Stimulated activated CD8-positive, alpha-beta memory T cell treated with anti-CD3 and anti-CD28 coated beads, Interleukin-12 subunit alpha, Interleukin-12 subunit beta, amount 100 ng/mL, for 1 hour (primary cell): ENCODE measurements around the gene GNAS.
"Not testable (repeated sequence)": the region's sequence is repeated elsewhere in the genome, so short reads cannot be mapped to it uniquely, and the experiment has no call there.

Experiments
- DNase-seq: peaks from one replicate; pipeline ENCODE4 v3.0.0-alpha.2; 2020; ENCODE audit warnings: low read depth

GNAS gene

DNA sequence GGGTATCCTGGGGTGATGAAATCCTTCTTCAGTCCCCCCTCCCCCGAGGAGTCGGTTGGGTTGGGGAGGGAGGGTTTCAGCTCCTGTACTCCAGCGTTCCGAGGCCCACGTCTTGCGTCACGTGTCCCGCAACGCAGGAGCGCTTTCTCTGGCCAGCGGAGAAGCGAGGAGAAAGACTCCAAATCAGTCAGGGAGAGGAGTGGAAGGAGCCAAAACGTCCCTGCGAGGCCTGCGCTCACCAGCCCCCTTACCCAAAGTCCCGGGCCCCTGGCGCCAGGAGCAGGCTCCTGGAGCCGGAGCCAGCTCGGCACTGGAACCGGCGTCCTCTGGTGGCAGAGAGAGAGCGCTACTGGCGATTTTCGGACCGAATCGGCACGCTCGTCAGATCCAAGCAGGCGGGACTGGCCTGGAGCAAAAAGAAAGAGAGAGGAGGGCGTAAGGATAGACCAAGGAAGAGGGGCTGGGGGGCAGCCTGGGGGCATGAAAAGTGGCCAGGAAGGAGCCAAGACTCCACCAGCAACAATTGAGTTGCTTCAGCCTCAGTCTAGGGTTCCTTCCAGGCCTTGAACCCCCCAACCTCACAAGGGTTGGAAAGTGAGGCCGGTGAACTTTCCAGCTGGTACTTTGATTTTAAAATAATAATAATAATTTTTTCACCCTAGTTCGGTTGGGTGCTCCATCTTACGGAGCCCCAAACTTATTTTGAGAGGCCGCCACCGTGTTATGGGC is at the start of gene GNAS:
Gene GNAS, plus strand, starts transcription at position 174 of the 729 bp plus-strand sequence.
- DNase-seq: no peak

DNA sequence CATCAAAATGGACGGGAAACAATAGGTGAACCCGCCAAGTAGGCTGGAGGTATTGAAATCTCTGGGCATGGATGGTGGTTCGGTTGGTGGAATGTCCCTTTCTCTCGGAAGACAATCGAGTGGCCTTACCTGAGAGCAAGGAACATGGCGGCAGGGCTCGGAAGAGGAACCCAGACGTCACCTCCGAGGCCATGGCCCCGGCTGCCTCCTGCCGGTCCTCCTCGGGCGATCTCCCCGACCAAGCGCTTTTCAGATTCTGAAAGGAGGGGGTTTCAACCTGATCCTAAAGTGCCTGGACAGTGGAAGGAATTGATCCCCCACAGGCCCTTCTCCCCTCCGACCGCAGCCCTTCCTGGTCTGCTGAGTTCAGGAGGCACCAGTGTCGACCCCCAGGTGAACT is 49.0 kb upstream of the GNAS start:
- no peak for DNase-seq

- no peak for DNase-seq
Measured at GRCh38 chr20:58807801-58808200, 44.7 kb upstream of the GNAS start.

DNA sequence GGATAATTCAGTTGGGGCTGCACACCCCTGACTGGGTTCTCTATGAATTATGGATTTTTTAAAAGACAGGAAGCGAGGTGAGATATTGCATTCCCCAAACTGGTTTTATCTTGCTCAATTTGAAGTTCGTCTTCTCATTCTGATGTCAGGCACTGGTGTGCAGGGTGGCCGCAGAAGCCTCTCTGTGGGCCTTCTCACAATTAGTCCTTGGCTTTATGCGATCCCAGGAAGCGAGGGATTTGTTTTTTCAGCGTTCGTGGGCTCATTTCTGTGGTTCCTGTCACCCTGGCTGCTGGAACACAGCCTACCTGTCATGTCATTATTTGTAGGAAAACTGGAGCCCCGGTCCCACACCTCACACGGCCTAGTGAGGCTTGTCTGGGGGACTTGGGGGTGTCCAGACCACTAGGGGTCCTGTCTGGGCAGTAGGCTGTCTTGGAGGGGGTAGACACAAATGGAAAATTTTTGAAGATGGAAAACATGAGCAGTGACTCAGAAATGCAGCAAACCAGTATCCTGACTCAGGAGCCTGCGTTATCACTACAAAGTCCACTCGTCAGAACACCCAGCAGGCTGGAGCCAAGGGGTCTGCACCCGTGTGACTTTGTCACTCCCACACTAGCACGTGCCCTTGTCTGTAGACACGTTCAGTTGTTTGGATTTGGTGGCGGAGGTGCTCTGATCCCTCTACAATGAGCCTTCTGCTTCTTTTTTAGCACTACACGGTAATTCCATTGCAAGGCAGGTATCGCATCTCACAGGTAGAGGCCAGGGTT is 44.1 kb upstream of the GNAS start:
- DNase-seq: no peak

DNA sequence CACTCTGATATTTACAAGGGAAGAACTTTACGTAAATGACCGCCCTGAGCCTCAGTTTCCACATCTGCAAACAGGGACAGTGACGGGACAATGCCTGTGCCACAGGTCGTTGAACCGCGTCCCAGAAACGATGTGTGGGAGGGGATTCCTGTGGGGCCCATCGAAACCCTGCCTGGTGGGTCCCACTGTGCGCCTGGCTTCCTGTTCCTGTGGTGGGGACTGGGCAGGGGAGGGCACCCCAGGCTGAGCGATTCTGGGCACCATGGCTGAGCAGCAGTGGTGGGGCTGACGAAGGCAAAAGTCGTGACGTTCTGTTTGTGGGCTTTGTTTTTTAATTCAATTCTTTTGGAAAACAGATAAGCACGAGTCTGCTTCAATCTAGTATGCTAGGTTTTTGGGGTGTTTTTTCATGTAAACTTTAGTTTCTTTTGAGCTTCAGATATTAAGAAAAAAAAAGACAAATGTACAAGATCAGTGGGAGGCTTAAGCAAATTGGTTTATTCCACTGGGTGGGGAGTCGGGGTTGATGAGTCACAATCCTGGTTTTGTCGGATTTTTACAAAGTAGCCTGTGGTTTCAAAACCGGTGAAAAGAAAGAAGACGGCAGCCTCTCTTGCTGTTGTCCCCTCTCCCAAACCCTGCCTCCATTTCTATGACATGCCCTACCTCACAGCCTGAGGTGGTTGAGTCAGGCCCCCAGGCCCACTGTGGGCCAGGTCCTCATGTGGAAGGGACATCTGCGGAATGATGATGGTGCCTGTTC is 42.2 kb upstream of the GNAS start:
- DNase-seq: no peak

DNA sequence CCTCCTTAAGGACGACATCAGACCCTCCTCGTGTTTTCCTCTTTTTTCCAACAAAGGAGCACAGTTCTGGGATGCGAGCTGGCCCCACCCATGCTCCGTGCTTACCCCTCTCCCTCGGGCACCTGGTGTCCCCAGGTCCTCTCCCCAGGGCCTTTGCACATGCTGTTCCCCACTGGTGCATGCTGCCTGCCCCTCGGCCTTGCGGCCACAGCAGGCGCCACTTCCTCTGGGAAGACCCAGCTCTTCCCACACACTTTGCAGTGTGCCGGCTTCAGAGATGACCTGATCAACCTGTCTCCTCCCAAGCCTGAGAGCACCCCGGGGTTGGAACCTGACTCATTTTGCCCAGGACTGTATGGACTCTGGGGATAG is 41.7 kb upstream of the GNAS start:
- DNase-seq: no peak

- no peak for DNase-seq
Measured at GRCh38 chr20:58811334-58811733, 41.2 kb upstream of the GNAS start.

DNA sequence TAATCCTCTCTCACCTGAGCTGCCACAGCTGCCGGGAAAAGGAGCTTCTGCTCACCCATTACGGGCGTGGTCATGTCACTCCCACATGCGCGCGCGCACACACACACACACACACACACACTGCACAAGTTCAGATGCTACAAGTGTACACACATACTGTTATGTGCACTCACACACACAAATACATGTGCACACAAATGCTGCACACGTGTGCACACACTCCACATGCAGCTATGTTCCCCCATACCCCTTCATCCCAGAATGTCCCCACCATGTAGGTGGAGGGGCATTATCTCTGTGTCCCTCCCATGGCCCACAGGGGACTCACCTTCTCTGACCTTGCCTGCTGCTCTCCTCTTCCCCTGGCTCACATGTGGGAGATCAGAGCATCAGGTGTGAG is 39.1 kb upstream of the GNAS start:
- no peak for DNase-seq

- DNase-seq: no peak
Measured at GRCh38 chr20:58815448-58815847, 37.1 kb upstream of the GNAS start.

DNA sequence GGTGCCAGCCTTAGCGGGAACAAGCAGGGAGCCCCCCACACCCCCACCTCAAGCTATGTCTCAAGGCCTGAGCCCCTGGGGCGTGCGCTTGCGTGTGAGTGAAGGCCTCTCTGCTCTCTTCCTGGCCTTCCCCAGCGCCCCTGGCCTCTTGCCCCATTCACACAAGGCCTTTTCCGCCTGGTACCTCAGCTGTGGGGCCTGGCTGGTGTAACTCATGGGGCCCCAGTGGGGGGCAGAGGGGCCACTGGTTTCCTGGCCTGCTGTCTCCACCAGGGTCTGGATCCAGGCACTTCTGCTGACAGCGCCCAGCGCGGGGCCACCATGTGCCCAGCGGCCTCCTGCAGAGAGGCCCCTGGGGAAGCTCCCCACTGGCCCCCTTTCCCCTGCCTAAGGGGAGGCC is 36.5 kb upstream of the GNAS start:
- DNase-seq: no peak

- DNase-seq: no peak
Measured at GRCh38 chr20:58816957-58817651, 35.4 kb upstream of the GNAS start.

- no peak for DNase-seq
Measured at GRCh38 chr20:58817748-58818147, 34.8 kb upstream of the GNAS start.

- DNase-seq: no peak
Measured at GRCh38 chr20:58818586-58819285, 33.8 kb upstream of the GNAS start.

DNA sequence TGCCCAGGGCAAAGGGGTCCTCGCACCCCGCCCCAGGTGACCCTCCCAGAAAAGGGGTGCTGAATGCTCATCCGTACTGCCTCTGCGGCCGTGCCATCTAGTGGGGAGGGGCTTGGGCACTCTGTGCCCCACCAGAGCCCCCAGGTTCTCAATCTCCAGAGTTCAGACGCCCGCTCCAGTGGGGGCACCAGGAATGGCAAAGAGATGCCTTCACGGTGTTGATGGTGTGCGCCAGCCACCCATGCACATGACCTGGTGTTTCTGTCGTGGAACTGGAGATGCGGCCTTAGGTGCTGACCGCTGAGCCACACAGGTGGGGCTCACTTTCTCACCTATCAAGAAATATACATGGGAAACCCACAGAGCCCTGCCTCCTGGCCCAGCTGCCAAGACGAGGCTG is 32.6 kb upstream of the GNAS start:
- no peak for DNase-seq

- not testable (repeated sequence) for DNase-seq
Measured at GRCh38 chr20:58820515-58820914, 32.0 kb upstream of the GNAS start.

DNA sequence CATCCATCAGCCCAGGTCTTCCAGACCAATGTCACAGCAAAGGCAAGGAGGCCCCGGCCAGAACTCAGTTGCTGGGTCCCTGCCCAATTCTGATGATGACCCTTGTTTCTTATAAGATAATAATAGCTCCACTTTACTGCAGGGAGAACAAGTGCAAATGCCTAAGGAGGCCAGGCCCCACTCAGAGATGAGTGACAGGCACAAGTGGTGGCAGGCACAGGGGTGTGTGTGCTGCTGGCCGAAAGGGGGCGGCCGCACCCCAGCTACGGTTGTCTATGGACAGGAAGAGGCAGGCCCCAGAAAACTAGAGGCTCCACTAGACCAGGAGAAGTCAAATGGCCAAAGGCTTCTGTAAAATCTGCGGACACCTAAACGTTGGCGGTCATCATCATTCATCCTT is 30.4 kb upstream of the GNAS start:
- DNase-seq: no peak

DNA sequence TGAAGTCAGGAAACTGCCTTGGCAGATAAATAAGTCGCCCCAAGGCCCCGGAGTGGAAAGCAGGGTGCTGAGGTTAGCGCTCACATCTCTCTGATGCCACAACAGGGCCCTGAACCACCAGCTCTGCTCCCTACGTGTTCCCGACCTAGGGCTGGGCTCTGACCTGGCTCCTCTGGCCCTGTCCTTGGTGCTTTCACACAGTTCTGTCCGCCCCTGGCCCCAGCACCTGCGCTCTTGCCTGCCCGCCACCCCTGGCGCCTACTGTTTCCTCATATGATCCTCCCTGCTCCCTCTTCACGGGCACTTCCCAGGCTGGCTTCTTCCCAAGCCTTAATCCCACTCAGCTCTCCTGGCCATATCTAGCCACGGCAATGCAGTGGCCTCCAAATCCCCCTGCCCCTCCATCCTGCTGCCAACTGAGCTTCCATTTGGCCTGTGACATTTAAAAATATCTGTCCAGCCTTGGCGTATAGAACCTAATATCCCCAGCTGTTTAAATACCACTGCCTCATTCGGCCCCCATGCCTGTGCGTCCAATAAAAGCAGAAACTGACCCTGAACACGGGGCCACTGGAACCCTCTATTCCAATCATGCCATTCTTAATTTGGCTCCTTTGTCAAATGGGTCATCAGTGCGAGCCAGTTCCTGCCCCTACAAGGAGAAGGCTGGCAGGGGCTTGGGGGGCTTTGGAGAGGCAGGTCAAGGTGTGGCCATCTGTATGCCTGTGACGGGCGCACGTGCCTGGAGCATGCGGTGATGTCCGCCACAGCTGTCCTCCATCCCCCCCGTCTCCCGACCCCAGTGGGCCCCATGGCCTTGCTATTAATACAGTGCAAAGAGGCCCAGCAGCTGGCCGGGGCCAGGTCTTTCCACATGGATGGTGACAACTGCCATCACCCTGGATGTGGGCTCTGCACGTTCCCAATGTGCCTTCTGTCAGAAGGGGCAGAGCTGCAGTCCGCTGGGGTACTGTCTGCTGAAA is 29.5 kb upstream of the GNAS start:
- no peak for DNase-seq

DNA sequence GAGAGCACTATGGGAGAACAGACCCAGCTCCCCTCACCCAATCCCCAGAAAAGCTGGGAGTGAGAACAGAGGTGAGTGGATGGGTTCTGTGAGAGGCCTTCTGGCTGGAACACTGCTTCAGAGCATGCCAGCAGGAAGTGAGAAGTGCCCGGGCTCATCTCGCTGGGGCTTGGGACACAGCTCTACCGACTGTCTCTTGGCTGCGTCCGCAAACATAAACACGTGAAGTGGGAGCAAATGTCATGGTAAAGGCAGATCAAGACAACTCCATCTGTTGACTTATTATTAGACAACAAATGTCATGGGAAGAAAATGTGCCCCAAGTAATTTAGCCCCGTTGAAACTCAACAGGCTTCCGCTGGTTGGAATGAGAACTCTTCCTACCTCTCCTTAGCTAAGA is 27.7 kb upstream of the GNAS start:
- DNase-seq: no peak

GRCh38 chr20:58825450-58825849 is 27.1 kb upstream of the GNAS start:
- DNase-seq: no peak

GRCh38 chr20:58826271-58826670 is 26.2 kb upstream of the GNAS start:
- DNase-seq: no peak

GRCh38 chr20:58828136-58828535 is 24.4 kb upstream of the GNAS start:
- DNase-seq: no peak
